PFSK-1 (cell line): ENCODE results near the gene NEU3.

Source experiments
- FOXP2 ChIP-seq: optimal IDR thresholded peaks from 2 replicates; pipeline ENCODE3; 2011; ENCODE audit warnings: borderline replicate concordance, control low read depth, inconsistent platforms; ENCODE audit not compliant: insufficient read depth; ENCODE audit errors: extremely low read length, extremely low read depth
- POLR2AphosphoS5 ChIP-seq: IDR thresholded peaks from 2 replicates; pipeline ENCODE4 v1.6.1; 2012; ENCODE audit warnings: low read depth, mild to moderate bottlenecking, control low read depth, low read length, moderate library complexity
- REST ChIP-seq, 2 experiments: IDR thresholded peaks; 2 replicates each; pipeline versions ENCODE4 v1.6.1 to v1.8.0; 2011 to 2012; ENCODE audit warnings: low read depth in 2 of 2, low read length in 2 of 2, control low read depth in 1 of 2, inconsistent platforms in 1 of 2, mild to moderate bottlenecking in 1 of 2, moderate library complexity in 1 of 2; ENCODE audit not compliant: insufficient read depth in 1 of 2
- SIN3A ChIP-seq: IDR thresholded peaks from 2 replicates; pipeline ENCODE4 v1.6.1; 2012; ENCODE audit warnings: mild to moderate bottlenecking, low read length, moderate library complexity, borderline replicate concordance; ENCODE audit not compliant: insufficient read depth
- TAF1 ChIP-seq: IDR thresholded peaks from 2 replicates; pipeline ENCODE4 v1.6.1; 2012; ENCODE audit warnings: low read length, control low read depth, borderline replicate concordance; ENCODE audit not compliant: insufficient read depth

The NEU3 gene

GRCh38 chr11:74948898-74949752, 39.6 kb upstream of the NEU3 start, which contains the start of the genes SPCS2 and XRRA1:
Gene SPCS2 (plus strand): TSS chr11:74949266. CDS start chr11:74949286, 20 bp downstream.
Gene XRRA1 (minus strand): TSS chr11:74949091. CDS start chr11:74940878, 8,213 bp downstream.
- TF ChIP-seq POLR2AphosphoS5 (peak; percentile 94), TAF1 (peak; percentile 92), SIN3A (no peak), REST (IDR thresholded peaks at IDR 0.05; ENCODE audit: insufficient read depth in 1 of 2, low read depth in 2 of 2, low read length in 2 of 2) (0 out of 4 replicates have a peak, but pooled peaks of 1 of the 2 experiments have one; percentile 20), FOXP2 (peak; percentile 57)

DNA sequence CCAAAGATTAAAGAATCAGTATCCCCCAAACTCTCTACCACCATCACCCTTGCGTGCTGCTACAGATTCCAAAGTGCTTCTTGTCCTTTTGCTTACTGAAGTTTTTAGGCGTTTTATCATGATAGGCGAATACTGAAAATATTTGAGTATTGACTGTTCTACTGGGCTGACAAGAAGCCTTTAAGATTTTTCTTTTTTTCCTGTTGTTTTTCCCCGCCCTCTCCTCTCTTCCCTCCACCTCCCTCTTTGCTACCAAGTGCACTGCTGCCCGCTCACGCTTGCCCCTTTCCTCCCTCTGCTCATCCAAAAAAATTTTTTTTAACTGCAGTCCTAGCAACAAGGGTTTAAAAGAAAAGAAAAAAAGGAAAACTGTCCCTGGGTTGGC, 39.0 kb upstream of the NEU3 start:
- no peak for TF ChIP-seq POLR2AphosphoS5
- TF ChIP-seq FOXP2 = no peak
- no peak for TF ChIP-seq SIN3A
- TF ChIP-seq TAF1 = no peak
- no peak for TF ChIP-seq REST (IDR thresholded peaks at IDR 0.05; ENCODE audit: insufficient read depth in 1 of 2, low read depth in 2 of 2, low read length in 2 of 2)

GRCh38 chr11:74950374-74950969, 38.3 kb upstream of the NEU3 start:
- TF ChIP-seq FOXP2 (no peak), TAF1 (no peak), POLR2AphosphoS5 (no peak), REST (IDR thresholded peaks at IDR 0.05; ENCODE audit: insufficient read depth in 1 of 2, low read depth in 2 of 2, low read length in 2 of 2) (no peak), SIN3A (no peak)

- TF ChIP-seq TAF1 (no peak), FOXP2 (no peak), SIN3A (no peak), REST (IDR thresholded peaks at IDR 0.05; ENCODE audit: insufficient read depth in 1 of 2, low read depth in 2 of 2, low read length in 2 of 2) (no peak), POLR2AphosphoS5 (no peak)
Observed at GRCh38 chr11:74951226-74951625, 37.5 kb upstream of the NEU3 start.
